Nephron progenitor cell (in vitro differentiated cells): Measurements from ENCODE around the gene RERE.

ENCODE experiments used
- DNase-seq: peaks from one replicate; pipeline ENCODE4 v3.0.0; 2021
- H3K27ac Mint-ChIP-seq: 2 replicates; pipeline ENCODE4 v1.8.0; 2021; ENCODE audit warnings: mild to moderate bottlenecking, moderate library complexity, mixed read lengths
- H3K27me3 Mint-ChIP-seq: 2 replicates; pipeline ENCODE4 v1.8.0; 2021; ENCODE audit warnings: mild to moderate bottlenecking, low read depth, mixed read lengths; ENCODE audit not compliant: poor library complexity
- H3K36me3 Mint-ChIP-seq: 2 replicates; pipeline ENCODE4 v1.8.0; 2021; ENCODE audit warnings: low read depth, mixed read lengths
- H3K4me1 Mint-ChIP-seq: 2 replicates; pipeline ENCODE4 v1.8.0; 2021; ENCODE audit warnings: mixed read lengths
- H3K4me3 Mint-ChIP-seq: 2 replicates; pipeline ENCODE4 v1.8.0; 2021; ENCODE audit warnings: mild to moderate bottlenecking, moderate library complexity, mixed read lengths
- H3K9me3 Mint-ChIP-seq: 2 replicates; pipeline ENCODE4 v1.8.0; 2021; ENCODE audit warnings: mild to moderate bottlenecking, moderate library complexity, mixed read lengths
- TF ChIP-seq, protein P1 (sequence below): fragments of 200-600 bp; sonication (generic); IDR thresholded peaks from 2 replicates; pipeline ENCODE4 v1.5.0; 2021; ENCODE audit warnings: antibody characterized with exemption

Gene RERE

GRCh38 chr1:8676072-8676471 lies 141.4 kb downstream of the RERE start:
- no peaks in the 10 kb centered on the region for H3K27me3 Mint-ChIP-seq
- peak overlapping the region; percentile 88 for H3K27ac Mint-ChIP-seq
- TF ChIP-seq, protein P1, sequence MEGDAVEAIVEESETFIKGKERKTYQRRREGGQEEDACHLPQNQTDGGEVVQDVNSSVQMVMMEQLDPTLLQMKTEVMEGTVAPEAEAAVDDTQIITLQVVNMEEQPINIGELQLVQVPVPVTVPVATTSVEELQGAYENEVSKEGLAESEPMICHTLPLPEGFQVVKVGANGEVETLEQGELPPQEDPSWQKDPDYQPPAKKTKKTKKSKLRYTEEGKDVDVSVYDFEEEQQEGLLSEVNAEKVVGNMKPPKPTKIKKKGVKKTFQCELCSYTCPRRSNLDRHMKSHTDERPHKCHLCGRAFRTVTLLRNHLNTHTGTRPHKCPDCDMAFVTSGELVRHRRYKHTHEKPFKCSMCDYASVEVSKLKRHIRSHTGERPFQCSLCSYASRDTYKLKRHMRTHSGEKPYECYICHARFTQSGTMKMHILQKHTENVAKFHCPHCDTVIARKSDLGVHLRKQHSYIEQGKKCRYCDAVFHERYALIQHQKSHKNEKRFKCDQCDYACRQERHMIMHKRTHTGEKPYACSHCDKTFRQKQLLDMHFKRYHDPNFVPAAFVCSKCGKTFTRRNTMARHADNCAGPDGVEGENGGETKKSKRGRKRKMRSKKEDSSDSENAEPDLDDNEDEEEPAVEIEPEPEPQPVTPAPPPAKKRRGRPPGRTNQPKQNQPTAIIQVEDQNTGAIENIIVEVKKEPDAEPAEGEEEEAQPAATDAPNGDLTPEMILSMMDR, result no peak
- no peaks in the 10 kb centered on the region for H3K9me3 Mint-ChIP-seq
- peaks cover 12% of the 10 kb centered on the region for H3K36me3 Mint-ChIP-seq
- H3K4me1 Mint-ChIP-seq, result peaks cover 44% of the 10 kb centered on the region
- no peak overlapping the region for H3K4me3 Mint-ChIP-seq
- no peak for DNase-seq

DNA sequence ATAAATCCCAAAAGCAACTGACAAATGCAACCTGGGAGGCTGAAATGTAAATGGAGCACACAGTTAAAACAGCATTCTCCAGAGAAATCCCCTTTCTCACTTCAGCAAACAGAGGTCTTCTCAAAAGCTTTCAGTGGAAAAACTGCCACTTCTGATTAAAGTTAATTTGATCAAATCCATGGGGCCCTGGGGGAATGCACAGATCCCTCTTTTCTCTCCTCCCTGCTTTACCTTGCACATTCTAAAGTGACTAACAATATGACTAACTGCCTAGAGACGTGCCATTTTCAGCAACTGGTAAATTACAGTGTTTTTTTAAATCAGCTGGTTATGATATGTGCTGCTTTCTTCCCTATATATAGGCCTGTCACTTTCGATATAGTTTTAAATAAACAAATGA lies 142.5 kb downstream of the RERE start:
- Mint-ChIP-seq H3K27ac (peak overlapping the region; percentile 67), H3K4me1 (peaks cover 56% of the 10 kb centered on the region), H3K9me3 (no peaks in the 10 kb centered on the region), H3K4me3 (no peak overlapping the region), H3K27me3 (no peaks in the 10 kb centered on the region), H3K36me3 (peaks cover 12% of the 10 kb centered on the region)
- no peak for DNase-seq
- TF ChIP-seq, protein P1, result no peak

GRCh38 chr1:8674481-8674880 lies 143.0 kb downstream of the RERE start:
- Mint-ChIP-seq H3K9me3 (no peaks in the 10 kb centered on the region), H3K4me3 (no peak overlapping the region), H3K27me3 (no peaks in the 10 kb centered on the region), H3K36me3 (peaks cover 12% of the 10 kb centered on the region), H3K4me1 (peaks cover 60% of the 10 kb centered on the region), H3K27ac (peak overlapping the region; percentile 67)
- TF ChIP-seq, protein P1, result no peak
- DNase-seq, result no peak

DNA sequence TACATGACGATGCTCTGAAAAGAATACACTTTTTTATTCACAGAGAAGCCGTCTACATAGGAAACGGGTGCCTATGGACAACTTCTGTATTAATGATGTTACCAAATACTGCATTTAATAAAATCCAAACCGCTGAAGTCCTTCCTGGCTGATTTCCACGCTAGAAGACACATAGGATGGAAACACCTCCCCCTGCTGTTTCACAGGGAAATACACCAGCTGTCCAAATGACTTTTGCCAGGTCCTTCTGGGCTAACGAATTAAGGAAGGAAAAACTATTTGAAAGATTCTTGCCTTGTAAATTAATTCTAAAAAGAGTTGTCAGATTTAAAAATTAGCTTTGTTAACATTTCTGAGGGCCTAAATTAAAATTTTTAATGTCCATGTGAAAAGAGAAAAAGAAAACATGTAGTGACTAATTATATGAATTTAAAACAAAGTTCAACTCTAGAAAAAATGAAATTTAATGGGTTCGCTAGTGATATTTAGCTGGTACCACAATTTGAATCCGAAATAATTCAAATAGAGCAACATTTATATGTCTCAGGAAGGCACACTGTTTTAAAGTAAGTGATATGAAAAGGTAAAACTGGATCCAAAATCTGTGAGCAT lies 146.0 kb downstream of the RERE start:
- peaks cover 63% of the 10 kb centered on the region for H3K4me1 Mint-ChIP-seq
- peak; percentile 16 for DNase-seq
- H3K27ac Mint-ChIP-seq, result peak overlapping the region; percentile 49
- H3K36me3 Mint-ChIP-seq, result no peaks in the 10 kb centered on the region
- no peaks in the 10 kb centered on the region for H3K27me3 Mint-ChIP-seq
- H3K9me3 Mint-ChIP-seq, result no peaks in the 10 kb centered on the region
- TF ChIP-seq, protein P1, result peak; percentile 69
- no peak overlapping the region for H3K4me3 Mint-ChIP-seq

DNA sequence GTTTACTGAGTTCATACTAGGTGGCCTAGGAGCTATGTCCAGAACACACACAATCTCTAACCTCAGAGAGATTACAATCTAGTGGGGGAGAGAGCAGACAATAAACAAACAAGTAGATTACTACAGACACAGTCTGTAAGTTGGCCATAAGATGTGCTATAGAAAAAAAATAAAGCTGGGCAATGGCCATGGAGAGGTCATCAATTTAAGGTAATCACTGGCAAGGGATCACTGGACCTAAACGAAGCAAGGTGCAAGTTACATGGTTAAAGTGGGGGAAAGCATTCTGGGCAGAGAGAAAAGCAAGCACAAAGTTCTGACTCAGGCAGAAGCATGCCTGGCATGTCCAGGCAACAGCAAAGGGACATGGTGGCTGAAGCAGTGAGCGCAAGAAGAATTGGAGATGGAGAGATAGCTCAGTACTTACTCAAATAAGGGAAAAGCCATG lies 147.0 kb downstream of the RERE start:
- H3K27me3 Mint-ChIP-seq, result no peaks in the 10 kb centered on the region
- peak overlapping the region; percentile 27 for H3K27ac Mint-ChIP-seq
- peaks cover 58% of the 10 kb centered on the region for H3K4me1 Mint-ChIP-seq
- TF ChIP-seq, protein P1, result no peak
- H3K36me3 Mint-ChIP-seq, result no peaks in the 10 kb centered on the region
- H3K9me3 Mint-ChIP-seq, result no peaks in the 10 kb centered on the region
- peak overlapping the region; percentile 2 for H3K4me3 Mint-ChIP-seq
- no peak for DNase-seq
